HG03066 (cell line): ENCODE results near the gene IQGAP3.
A peak's percentile ranks its signal among the peaks of the same experiment; 100 is the strongest.
"Not testable (repeated sequence)": the region's sequence is repeated elsewhere in the genome, so short reads cannot be mapped to it uniquely, and the experiment has no call there.

Experiments used
- ATAC-seq: cut with Tn5 transposase; IDR thresholded peaks from one replicate; pipeline ENCODE4 v1.9.1; 2021; ENCODE audit warnings: low read depth; ENCODE audit not compliant: unreplicated experiment

IQGAP3 gene, protein sequence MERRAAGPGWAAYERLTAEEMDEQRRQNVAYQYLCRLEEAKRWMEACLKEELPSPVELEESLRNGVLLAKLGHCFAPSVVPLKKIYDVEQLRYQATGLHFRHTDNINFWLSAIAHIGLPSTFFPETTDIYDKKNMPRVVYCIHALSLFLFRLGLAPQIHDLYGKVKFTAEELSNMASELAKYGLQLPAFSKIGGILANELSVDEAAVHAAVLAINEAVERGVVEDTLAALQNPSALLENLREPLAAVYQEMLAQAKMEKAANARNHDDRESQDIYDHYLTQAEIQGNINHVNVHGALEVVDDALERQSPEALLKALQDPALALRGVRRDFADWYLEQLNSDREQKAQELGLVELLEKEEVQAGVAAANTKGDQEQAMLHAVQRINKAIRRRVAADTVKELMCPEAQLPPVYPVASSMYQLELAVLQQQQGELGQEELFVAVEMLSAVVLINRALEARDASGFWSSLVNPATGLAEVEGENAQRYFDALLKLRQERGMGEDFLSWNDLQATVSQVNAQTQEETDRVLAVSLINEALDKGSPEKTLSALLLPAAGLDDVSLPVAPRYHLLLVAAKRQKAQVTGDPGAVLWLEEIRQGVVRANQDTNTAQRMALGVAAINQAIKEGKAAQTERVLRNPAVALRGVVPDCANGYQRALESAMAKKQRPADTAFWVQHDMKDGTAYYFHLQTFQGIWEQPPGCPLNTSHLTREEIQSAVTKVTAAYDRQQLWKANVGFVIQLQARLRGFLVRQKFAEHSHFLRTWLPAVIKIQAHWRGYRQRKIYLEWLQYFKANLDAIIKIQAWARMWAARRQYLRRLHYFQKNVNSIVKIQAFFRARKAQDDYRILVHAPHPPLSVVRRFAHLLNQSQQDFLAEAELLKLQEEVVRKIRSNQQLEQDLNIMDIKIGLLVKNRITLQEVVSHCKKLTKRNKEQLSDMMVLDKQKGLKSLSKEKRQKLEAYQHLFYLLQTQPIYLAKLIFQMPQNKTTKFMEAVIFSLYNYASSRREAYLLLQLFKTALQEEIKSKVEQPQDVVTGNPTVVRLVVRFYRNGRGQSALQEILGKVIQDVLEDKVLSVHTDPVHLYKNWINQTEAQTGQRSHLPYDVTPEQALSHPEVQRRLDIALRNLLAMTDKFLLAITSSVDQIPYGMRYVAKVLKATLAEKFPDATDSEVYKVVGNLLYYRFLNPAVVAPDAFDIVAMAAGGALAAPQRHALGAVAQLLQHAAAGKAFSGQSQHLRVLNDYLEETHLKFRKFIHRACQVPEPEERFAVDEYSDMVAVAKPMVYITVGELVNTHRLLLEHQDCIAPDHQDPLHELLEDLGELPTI (N-terminal part only)

DNA sequence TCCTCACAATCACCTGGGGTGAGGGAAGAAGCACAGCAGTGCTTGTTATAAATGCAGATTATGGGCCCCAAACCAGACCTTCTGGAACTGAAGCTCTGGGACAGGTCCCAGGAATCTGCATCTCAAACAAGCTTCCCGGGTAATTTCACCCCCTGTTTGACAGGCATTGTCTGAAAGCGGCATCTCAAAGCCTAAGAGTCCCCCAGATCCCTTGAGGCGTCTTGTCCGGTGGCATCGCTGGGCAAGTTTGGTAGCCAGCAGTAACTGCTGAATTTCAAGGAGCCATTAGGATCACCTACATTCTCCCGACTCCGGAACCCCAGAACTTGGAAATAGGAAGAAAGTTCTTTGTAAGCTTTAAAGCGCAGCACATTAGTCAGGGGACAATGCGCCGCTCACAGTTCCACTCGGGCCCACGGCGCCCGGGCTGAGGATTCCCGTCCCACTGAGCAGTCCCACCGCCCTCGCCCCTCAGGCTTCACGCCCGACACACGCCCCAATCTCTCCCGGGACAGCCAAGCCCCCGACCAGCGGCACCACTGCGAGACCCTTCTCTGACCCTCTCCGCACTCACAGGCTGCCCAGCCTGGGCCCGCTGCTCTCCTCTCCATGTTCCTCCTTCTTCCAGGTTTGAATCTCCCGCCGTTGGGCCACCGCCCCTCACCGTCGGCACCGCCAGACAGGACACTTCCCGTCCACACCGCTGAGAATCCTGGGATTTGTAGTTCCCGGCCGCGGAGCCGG lies at the start of gene IQGAP3:
TSS of gene IQGAP3 (minus strand) at position 647 of the 744 bp plus-strand sequence. CDS start at position 611, 36 bp downstream.
- ATAC-seq = peak; percentile 83

DNA sequence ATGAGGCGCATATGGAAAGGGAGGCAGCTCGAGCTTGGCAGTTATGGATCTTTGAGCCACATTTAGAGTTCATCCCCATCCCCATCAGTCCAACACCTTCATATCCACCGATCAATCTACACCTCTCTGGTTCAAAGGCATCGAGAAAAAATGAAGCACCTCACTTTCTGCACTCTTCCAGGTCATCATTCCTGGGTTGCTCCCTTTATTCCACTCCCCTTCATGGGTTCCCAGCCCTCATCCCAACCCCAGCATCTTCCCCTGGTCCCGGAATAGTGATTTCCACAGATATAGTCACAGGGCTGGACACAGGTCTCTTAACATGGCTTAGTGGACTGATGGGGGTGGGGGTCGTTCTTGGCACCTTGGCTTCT lies 47.2 kb upstream of the IQGAP3 start:
- ATAC-seq = no peak

DNA sequence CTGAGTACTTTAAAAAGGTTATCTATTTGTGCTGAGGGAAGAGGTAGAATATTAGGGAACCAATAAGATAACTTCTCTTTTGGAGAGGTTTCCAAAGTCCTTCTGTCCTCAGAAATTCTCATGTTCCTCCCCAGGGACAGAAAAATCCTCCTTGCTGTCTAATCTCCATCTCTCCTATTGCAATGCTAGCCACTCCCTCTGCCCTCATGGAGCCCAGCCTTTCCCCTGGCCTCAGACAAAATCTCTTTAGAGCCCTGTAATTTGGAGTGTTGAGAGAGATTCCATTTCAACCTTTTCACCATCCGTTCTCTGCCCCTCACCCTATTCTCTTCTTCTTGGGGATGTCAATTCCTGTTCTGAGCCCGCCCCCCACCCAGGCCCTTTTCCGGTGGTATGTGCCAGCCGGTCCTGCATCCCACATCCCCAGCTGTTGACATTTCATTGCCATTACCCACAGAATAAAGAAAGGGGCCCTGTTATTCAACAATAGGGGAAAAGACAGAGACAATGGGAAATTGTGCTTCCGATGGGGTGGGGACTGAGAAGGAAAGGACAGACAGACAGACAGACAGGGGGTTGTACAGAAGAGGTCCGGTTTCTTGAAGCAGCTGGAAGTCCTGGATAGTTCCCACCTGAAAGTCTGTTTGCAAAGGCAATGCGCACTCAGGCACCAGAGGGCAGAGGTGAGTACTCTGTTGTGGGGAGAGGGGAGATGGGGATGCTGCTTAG lies 46.7 kb upstream of the IQGAP3 start, which contains the start of gene HAPLN2:
TSS of gene HAPLN2 (plus strand) at position 563 of the 729 bp plus-strand sequence. CDS start 4,076 bp downstream, outside the sequence.
- no peak for ATAC-seq

DNA sequence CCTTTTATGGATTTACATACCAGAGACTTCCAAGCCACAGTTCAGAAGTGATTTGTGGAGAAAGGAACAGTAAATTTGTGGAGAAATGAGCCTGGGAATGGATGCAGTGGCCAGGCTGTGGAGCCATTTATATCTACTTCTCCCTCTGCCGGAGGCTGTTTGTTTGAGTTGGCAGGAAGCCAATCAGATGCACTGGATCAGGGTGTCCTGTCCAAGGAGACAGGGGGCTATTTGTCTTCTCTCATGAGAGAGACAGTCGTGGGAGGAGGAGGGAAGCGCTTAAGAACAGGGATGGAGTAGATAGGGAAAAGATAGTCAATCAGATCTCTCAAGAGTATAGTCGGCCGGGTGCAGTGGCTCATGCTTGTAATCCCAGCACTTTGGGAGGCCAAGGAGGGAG lies 44.1 kb upstream of the IQGAP3 start:
- ATAC-seq = no peak

DNA sequence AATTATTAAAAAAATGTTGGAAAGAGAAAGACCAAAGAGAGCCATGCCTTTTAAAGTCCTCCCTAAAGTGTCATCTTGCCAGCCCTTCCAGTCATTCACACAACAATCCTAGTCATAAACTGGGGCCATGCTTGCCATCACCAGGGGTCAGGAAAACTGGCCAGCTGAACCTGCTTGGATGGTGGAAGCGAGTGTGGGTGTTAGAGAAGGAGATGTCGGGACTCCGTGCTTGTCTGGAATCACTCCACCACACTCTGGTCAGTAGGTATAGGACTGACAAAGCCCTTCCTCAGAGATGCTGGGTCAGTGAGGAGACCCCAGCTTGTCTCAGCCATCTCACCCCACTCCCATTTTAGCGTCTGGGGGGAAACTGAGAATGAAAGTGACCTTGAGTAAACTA lies 43.6 kb upstream of the IQGAP3 start:
- ATAC-seq = no peak

DNA sequence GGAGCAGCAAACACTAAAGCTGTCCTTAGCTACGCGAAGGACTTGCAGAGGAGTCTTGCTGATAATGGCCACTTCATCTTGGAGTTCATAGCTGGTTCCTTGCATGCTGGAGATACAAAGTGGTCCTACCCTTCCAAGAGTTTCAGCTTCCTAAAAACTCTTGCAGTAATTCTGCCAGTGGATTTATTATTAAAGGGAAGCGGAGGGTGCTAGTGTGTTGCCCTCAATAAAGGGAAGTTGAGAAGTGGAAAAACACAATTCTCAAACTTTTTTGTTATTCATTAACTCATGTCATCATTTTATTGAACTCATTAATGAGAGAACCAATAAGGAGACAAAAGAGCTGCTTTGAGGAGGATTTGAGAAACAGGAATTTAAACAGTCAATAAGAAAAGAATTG lies 40.3 kb upstream of the IQGAP3 start:
- ATAC-seq = no peak

DNA sequence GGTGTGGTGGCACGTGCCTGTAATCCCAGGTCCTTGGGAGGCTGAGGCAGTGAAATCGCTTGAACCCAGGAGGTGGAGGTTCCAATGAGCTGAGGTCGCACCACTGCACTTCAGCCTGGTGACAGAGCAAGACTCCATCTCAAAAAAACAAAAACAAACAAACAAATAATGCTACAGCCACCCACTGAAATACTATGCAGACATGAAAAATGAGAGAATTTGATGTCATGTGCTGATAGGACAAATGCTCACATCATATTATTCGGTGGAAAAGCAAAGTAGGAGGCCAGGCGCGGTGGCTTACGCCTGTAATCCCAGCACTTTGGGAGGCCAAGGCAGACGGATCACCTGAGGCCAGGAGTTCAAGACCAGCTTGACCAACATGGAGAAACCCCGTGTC lies 37.7 kb upstream of the IQGAP3 start:
- not testable (repeated sequence) for ATAC-seq

DNA sequence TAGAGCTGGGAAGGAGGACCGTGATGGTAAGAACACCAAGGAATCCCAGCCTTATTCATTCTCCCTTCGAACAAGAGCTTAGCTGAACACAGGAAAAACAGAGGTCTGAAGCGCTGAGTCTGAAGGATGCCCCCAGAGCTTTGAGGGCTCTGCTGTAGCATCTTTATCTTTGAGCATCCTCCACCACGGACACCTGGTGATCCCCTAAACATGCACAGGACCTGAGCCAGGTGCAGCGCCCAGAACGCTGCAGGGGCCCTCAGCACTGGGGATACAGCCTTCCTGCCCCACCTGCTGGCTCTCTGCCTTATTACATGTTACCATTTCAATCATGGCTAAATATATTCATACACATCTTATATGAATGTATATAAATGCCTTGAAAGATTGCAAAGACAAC lies 36.6 kb upstream of the IQGAP3 start:
- no peak for ATAC-seq

DNA sequence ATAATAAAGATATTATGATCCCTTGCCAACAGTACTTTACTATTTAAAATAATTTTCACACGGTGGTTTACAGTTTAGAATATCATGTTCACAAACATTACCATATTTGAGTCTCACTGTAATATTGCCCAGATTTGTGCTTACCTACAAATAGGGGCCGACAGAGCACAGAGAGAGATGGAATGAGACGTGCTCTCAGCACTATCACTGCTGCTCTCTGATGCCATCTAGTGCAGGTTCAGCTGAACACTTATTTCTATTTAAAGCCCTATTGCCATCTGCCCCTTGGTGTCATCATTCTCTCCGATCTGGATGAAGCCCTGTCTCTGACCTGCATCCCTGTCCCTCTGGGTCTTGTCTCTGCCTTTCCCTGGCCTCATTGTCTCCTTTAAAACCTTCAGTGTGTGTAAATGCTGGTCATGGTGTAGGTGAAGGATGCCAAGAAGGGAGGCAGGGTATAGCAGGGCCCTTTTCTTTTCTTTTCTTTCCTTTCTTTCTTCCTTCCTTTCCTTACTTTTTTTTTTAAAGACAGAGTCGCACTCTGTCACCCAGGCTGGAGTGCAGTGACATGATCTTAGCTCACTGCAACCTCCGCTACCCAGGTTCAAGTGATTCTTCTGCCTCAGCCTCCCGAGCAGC lies 35.8 kb upstream of the IQGAP3 start:
- ATAC-seq = no peak

DNA sequence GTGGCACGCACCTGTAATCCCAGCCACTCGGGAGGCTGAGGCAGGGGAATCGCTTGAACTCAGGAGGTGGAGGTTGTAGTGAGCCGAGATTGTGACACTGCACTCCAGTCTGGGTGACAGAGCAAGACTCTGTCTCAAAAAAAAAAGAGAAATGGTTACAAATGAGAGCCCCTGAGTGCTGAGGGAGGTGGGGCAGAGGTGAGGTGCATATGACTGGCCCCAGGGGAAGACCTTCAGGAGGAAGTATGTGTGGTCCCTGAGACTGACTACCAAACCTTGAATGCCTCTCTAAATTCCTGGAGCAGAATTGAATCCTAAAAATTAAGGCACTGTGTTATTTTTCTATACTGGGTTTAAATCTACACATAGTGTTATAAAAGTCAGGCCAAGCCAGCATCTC lies 35.0 kb upstream of the IQGAP3 start:
- ATAC-seq = not testable (repeated sequence)

DNA sequence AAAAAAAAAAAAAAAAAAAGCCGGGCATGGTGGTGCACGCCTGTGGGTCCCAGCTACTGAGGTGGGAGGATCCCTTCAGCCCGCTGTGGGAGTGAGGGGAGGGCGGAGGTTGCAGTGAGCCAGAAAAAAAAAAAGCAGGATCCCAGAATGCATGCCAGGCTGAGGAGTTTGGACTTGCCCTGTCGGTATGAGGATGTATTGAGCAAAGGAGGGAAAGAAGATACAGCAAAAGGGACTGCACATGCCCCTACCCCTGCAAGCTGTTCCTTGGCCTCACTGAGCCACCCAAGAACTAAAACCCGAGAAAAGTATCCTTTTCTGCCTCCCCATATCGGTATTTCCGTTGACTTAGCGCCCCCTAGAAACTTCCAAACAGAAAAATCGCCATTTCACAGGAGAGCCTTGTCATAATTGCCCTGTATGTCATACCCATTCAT lies 30.2 kb upstream of the IQGAP3 start:
- no peak for ATAC-seq

DNA sequence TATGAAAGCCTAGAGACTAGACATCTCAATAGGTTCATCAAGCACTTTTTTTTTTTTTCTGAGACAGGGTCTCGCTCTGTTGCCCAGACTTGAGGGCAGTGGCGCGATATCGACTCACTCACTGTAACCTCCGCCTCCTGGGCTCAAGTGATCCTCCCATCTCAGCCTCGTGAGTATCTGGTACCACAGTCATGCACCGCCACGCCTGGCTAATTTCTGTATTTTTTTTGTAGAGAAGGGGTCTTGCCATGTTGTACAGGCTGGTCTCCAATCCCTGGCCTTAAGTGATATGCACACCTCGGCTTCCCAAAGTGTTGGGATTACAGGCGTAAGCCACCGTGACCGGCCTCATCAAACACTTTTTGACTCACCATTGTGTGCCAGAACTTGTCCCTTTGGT lies 29.5 kb upstream of the IQGAP3 start:
- ATAC-seq = no peak

DNA sequence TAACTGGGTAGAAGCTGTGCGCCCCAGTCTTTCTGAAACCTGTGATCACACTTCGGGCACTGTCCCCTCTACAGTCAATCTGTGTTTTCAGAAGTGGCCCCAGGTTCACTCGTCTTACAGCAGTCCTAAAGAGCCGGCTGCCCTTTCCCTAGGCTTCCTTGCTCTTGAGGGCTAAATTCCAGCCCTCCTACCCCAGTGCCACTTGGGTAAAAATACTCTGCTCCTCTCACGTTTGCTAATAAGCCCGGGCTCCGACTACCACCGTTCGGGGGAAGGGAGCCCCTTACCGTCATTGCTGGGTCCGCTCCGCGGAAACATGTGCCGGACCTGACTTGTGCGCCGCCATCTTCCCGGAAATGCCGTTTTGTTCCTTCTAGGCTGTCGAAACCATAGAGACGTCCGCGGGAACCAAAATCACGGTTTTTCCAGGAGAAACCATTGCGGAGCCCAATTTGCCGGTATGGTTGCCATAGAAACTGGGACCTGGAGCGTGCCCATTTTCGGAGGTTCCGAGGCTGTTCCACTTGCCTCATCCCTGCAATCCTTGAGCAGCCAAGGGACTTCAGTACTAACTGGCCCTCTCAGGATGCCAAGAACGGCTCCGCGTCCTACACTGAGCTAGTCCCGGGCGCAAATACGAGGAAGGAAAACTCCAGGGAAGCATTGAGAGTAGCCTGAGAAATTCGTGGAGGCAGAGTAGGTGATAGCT lies 28.9 kb upstream of the IQGAP3 start, which contains the start of gene GPATCH4:
TSS of gene GPATCH4 (minus strand) at position 358 of the 709 bp plus-strand sequence.
- ATAC-seq = no peak

DNA sequence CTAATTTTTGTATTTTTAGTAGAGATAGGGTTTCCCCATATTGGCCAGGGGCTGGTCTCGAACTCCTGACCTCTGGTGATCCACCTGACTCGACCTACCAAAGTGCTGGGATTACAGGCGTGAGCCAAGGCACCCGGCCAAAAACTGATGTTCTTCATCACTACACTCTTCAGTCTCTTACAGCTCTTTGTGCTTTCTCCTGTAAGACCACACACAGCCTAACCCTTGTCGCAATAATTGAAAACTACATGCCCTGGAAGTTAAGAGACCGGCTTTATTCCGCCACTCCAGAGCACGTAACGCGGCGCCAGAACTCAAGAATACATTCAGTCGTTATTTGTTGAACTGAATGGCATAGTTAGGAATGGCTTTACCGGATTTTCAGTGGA lies 28.4 kb upstream of the IQGAP3 start:
- ATAC-seq = no peak

DNA sequence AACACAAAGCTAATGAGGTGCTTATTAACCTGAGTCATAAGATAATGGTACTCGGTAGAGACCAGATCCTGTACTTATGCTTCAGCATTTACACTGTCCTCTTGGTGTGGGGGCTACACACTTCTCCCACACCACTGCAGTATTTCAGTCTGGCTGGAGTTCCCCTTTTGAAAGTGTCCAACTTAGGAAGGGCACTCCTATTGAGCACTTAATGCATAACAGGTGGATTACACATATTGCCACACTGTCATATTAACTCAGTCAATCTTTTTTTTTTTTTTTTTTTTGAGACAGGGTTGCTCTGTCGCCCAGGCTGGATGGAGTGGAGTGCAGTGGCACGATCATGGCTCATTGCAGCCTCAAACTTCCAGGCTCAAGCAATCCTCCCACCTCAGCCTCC lies 27.4 kb upstream of the IQGAP3 start:
- ATAC-seq = no peak

DNA sequence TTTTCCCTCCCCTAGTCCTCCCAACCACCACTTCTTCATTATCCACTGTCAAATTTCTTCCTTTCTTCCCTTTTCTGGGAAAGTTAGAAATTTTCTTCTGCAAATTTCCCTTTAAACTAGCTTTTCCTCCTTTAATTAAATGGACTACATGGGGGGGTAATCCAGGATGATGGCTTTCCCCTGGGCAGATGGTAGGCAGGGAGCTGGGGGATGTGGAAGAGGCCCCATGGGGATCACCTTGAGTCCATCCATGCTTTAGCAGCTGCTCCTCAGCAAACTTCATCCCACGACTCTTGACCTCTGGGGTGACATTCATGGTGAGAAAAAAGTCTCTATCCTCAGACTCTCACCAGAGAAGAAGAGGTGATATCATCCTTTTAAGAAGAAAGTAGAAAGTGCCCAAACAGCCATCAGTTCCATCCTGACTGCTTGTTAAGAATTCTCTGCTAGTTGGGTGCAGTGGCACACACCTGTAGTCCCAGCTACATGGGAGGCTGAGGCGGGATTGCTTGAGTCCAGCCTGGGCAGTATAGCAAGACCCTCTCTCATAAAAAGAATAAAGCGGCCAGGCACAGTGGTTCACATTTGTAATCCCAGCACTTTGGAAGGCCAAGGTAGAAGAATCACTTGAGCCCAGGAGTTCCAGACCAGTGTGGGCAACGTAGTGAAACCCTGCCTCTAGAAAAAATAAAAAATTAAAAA lies 26.5 kb upstream of the IQGAP3 start:
- no peak for ATAC-seq

DNA sequence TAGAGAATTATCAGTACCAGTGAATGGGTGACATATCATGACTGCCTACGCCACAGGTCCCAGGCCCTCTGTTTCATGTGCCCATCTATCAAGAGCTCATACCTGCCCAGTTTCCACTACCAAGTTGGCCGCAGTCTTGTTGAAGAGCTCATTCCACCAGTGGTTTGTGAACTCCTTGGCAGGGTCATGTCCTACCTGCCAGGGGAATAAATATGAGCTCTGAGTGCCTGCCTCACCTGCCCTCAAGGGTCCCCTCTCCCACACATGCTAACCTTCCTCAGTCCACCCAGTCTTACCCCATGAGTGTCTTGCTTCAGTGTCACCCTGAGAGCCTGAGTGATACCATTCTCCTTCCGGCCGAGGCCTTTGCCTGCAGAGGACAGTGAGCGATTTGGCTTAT lies 25.8 kb upstream of the IQGAP3 start:
- no peak for ATAC-seq
